ENCODE results near the gene PLA2R1.

Gene PLA2R1

GRCh38 chr2:160062292-160063005 lies at the start of gene PLA2R1:
Gene PLA2R1 (minus strand): TSS chr2:160062615. CDS start chr2:160062403, 212 bp downstream.
- no peak for DNase-seq (ENCODE audit: low read depth in 2 of 2)

- no peak for DNase-seq (ENCODE audit: low read depth in 2 of 2)
Observed at GRCh38 chr2:160110674-160111239, 48.3 kb upstream of the PLA2R1 start.

- DNase-seq (ENCODE audit: low read depth in 2 of 2): peak in 1 of 2 donors; percentile 8
Observed at GRCh38 chr2:160109939-160110673, 47.7 kb upstream of the PLA2R1 start.

GRCh38 chr2:160109243-160109642 lies 46.8 kb upstream of the PLA2R1 start:
- no peak for DNase-seq (ENCODE audit: low read depth in 2 of 2)

GRCh38 chr2:160108646-160109045 lies 46.2 kb upstream of the PLA2R1 start:
- DNase-seq (ENCODE audit: low read depth in 2 of 2): no peak

- no peak for DNase-seq (ENCODE audit: low read depth in 2 of 2)
Observed at GRCh38 chr2:160105366-160105765, 43.0 kb upstream of the PLA2R1 start.

GRCh38 chr2:160104115-160104514 lies 41.7 kb upstream of the PLA2R1 start:
- DNase-seq (ENCODE audit: low read depth in 2 of 2): no peak

GRCh38 chr2:160097326-160097725 lies 34.9 kb upstream of the PLA2R1 start:
- no peak for DNase-seq (ENCODE audit: low read depth in 2 of 2)

- no peak for DNase-seq (ENCODE audit: low read depth in 2 of 2)
Observed at GRCh38 chr2:160096409-160096808, 34.0 kb upstream of the PLA2R1 start.

GRCh38 chr2:160092445-160092844 lies 30.0 kb upstream of the PLA2R1 start:
- DNase-seq (ENCODE audit: low read depth in 2 of 2): no peak

GRCh38 chr2:160091381-160091780 lies 29.0 kb upstream of the PLA2R1 start:
- no peak for DNase-seq (ENCODE audit: low read depth in 2 of 2)

GRCh38 chr2:160087854-160088745 lies 25.7 kb upstream of the PLA2R1 start:
- DNase-seq (ENCODE audit: low read depth in 2 of 2): no peak

GRCh38 chr2:160085662-160086061 lies 23.2 kb upstream of the PLA2R1 start:
- no peak for DNase-seq (ENCODE audit: low read depth in 2 of 2)

- DNase-seq (ENCODE audit: low read depth in 2 of 2): no peak
Observed at GRCh38 chr2:160077912-160078810, 15.7 kb upstream of the PLA2R1 start.

GRCh38 chr2:160076914-160077313 lies 14.5 kb upstream of the PLA2R1 start:
- no peak for DNase-seq (ENCODE audit: low read depth in 2 of 2)

- no peak for DNase-seq (ENCODE audit: low read depth in 2 of 2)
Observed at GRCh38 chr2:160076241-160076640, 13.8 kb upstream of the PLA2R1 start.

GRCh38 chr2:160075171-160075570 lies 12.8 kb upstream of the PLA2R1 start:
- no peak for DNase-seq (ENCODE audit: low read depth in 2 of 2)

GRCh38 chr2:160073284-160073888 lies 11.0 kb upstream of the PLA2R1 start:
- no peak for DNase-seq (ENCODE audit: low read depth in 2 of 2)

- DNase-seq (ENCODE audit: low read depth in 2 of 2): no peak
Observed at GRCh38 chr2:160068906-160069305, 6.5 kb upstream of the PLA2R1 start.

GRCh38 chr2:160064916-160065315 lies 2.5 kb upstream of the PLA2R1 start:
- DNase-seq (ENCODE audit: low read depth in 2 of 2): no peak

Data from stimulated activated CD8-positive, alpha-beta memory T cell treated with anti-CD3 and anti-CD28 coated beads, Interleukin-2, amount 100 ng/mL, for 1 hour (primary cell).